ENCODE data around the gene RIN3.

The RIN3 gene

GRCh38 chr14:92706386-92706785, 192.8 kb downstream of the RIN3 start:
- no peak for DNase-seq (ENCODE audit: low read depth in 1 of 2, low spot score in 1 of 2)

- DNase-seq (ENCODE audit: low read depth in 1 of 2, low spot score in 1 of 2), result no peak
Measured at GRCh38 chr14:92709340-92710000, 195.9 kb downstream of the RIN3 start.

GRCh38 chr14:92710001-92710341, 196.4 kb downstream of the RIN3 start:
- no peak for DNase-seq (ENCODE audit: low read depth in 1 of 2, low spot score in 1 of 2)

- DNase-seq (ENCODE audit: low read depth in 1 of 2, low spot score in 1 of 2), result no peak
Measured at GRCh38 chr14:92711976-92712653, 198.5 kb downstream of the RIN3 start.

GRCh38 chr14:92712654-92713051, 199.1 kb downstream of the RIN3 start:
- DNase-seq (ENCODE audit: low read depth in 1 of 2, low spot score in 1 of 2), result no peak

- peak; percentile 64 for DNase-seq (ENCODE audit: low read depth in 1 of 2, low spot score in 1 of 2)
Measured at GRCh38 chr14:92714739-92715307, 201.2 kb downstream of the RIN3 start.

- DNase-seq (ENCODE audit: low read depth in 1 of 2, low spot score in 1 of 2), result no peak
Measured at GRCh38 chr14:92716131-92716530, 202.6 kb downstream of the RIN3 start.

- DNase-seq (ENCODE audit: low read depth in 1 of 2, low spot score in 1 of 2), result no peak
Measured at GRCh38 chr14:92717571-92718042, 204.0 kb downstream of the RIN3 start.

GRCh38 chr14:92718664-92719063, 205.1 kb downstream of the RIN3 start:
- DNase-seq (ENCODE audit: low read depth in 1 of 2, low spot score in 1 of 2), result no peak

- no peak for DNase-seq (ENCODE audit: low read depth in 1 of 2, low spot score in 1 of 2)
Measured at GRCh38 chr14:92719421-92719820, 205.8 kb downstream of the RIN3 start.

GRCh38 chr14:92719890-92720323, 206.3 kb downstream of the RIN3 start:
- DNase-seq (ENCODE audit: low read depth in 1 of 2, low spot score in 1 of 2), result no peak

- no peak for DNase-seq (ENCODE audit: low read depth in 1 of 2, low spot score in 1 of 2)
Measured at GRCh38 chr14:92724516-92725340, 211.1 kb downstream of the RIN3 start.

- no peak for DNase-seq (ENCODE audit: low read depth in 1 of 2, low spot score in 1 of 2)
Measured at GRCh38 chr14:92726135-92726932, 212.8 kb downstream of the RIN3 start.

- DNase-seq (ENCODE audit: low read depth in 1 of 2, low spot score in 1 of 2), result no peak
Measured at GRCh38 chr14:92726933-92727262, 213.3 kb downstream of the RIN3 start.

- no peak for DNase-seq (ENCODE audit: low read depth in 1 of 2, low spot score in 1 of 2)
Measured at GRCh38 chr14:92728759-92729364, 215.3 kb downstream of the RIN3 start.

- DNase-seq (ENCODE audit: low read depth in 1 of 2, low spot score in 1 of 2), result no peak
Measured at GRCh38 chr14:92729634-92730358, 216.2 kb downstream of the RIN3 start.

GRCh38 chr14:92731622-92732115, 218.1 kb downstream of the RIN3 start:
- no peak for DNase-seq (ENCODE audit: low read depth in 1 of 2, low spot score in 1 of 2)

- no peak for DNase-seq (ENCODE audit: low read depth in 1 of 2, low spot score in 1 of 2)
Measured at GRCh38 chr14:92733007-92733406, 219.4 kb downstream of the RIN3 start.

GRCh38 chr14:92734618-92735017, 221.0 kb downstream of the RIN3 start:
- no peak for DNase-seq (ENCODE audit: low read depth in 1 of 2, low spot score in 1 of 2)

GRCh38 chr14:92735344-92735743, 221.8 kb downstream of the RIN3 start:
- no peak for DNase-seq (ENCODE audit: low read depth in 1 of 2, low spot score in 1 of 2)

Data from activated T-helper 1 cell treated with anti-CD3 and anti-CD28 coated beads, Interleukin-2, amount 50 U/mL, for 16 hours (primary cell).